ENCODE results near the gene LRIT3.
A peak's percentile ranks its signal among the peaks of the same experiment; 100 is the strongest.

- TF ChIP-seq CTCF (IDR thresholded peaks at IDR 0.05), result peak; percentile 36 to 58 (median 47)
- TF ChIP-seq POLR2AphosphoS5 (IDR thresholded peaks at IDR 0.05), result no peak
These were observed 21.2 kb upstream of the LRIT3 start for GRCh38 chr4:109826719-109827118.

Measured in esophagus muscularis mucosa (tissue), 3 donors.